DMS79 (cell line): ENCODE results near the gene FAM43B.
"Not testable (repeated sequence)": the region's sequence is repeated elsewhere in the genome, so short reads cannot be mapped to it uniquely, and the experiment has no call there.

Source experiments
- DNase-seq: peaks from one replicate; lab custom pipeline; 2025; lab: John Stamatoyannopoulos, UW

The FAM43B gene, protein sequence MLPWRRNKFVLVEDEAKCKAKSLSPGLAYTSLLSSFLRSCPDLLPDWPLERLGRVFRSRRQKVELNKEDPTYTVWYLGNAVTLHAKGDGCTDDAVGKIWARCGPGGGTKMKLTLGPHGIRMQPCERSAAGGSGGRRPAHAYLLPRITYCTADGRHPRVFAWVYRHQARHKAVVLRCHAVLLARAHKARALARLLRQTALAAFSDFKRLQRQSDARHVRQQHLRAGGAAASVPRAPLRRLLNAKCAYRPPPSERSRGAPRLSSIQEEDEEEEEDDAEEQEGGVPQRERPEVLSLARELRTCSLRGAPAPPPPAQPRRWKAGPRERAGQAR

DNA sequence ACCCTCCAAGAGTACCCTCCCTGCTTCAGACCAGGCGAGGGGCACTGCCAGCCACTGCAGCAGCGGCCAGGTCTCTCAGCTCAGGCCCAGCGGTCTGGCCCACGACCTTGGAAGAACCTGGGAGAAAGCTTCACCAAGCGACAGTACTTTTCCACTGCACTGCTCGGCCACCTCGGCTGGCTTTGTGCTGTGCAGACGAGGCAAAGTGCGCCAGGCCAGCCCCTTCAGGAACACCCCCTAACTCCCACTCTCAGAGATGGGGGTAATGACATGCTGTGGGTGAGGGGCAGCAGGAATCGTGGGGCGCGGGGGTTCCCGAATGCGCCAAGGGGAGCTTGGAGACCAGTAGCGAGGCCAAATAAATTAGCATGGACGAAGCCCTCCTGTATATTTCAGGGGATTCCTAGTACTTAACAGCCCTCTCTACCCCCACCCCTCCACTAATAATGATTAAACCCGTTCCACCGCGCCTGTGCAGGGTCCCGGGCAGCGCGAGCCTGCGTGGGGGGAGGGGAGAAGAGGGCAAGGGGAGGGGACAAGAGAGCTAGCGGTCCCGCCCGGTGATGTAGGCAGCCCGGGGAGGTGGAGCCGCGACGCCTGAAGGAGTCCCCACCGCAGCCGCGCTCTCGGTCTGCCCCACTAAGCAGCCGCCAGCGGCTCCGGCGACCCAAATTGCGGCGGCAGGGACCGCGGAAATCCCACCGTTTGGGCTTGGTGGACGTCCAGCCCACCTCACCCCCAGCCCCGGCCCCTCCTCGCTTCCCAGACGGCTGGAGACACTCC is at the start of gene FAM43B:
FAM43B (plus strand) TSS at position 629 of the 783 bp plus-strand sequence. CDS start 401 bp downstream, outside the sequence.
- peak; percentile 23 for DNase-seq

DNA sequence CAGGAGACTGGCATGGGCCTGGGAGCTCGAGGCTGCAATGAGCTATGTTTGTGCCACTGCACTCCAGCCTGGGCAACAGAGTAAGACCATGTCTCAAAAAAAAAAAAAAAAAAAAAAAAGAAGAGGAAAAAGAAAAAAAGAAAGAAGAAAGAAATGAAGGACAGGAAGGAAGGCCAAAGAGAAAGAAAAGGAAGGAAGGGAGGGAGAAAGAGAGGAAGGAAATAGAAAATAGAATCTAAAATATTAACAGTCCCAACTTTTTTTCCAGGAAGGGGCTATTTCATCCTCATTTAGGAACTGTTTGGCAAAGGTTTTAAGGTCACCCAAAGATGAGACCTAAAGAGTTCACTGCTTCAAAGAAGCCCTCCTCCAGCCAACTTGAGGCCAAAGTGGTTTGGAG is 46.9 kb upstream of the FAM43B start:
- no peak for DNase-seq

DNA sequence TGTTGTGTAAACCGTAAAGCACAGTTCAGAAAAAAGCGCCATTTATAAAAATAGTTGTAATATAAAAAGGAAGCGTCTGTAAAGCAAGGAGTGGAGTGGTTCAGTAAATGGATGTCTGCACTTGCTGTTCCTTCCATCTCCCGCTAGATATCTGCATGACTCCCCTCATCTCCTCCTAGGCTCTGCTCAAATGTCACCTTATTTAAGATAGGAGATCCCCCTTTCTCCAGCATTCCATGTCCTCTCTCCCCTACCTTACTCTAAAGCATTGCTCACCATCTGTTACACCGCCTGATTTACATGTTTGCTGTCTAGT is 45.2 kb upstream of the FAM43B start:
- no peak for DNase-seq

DNA sequence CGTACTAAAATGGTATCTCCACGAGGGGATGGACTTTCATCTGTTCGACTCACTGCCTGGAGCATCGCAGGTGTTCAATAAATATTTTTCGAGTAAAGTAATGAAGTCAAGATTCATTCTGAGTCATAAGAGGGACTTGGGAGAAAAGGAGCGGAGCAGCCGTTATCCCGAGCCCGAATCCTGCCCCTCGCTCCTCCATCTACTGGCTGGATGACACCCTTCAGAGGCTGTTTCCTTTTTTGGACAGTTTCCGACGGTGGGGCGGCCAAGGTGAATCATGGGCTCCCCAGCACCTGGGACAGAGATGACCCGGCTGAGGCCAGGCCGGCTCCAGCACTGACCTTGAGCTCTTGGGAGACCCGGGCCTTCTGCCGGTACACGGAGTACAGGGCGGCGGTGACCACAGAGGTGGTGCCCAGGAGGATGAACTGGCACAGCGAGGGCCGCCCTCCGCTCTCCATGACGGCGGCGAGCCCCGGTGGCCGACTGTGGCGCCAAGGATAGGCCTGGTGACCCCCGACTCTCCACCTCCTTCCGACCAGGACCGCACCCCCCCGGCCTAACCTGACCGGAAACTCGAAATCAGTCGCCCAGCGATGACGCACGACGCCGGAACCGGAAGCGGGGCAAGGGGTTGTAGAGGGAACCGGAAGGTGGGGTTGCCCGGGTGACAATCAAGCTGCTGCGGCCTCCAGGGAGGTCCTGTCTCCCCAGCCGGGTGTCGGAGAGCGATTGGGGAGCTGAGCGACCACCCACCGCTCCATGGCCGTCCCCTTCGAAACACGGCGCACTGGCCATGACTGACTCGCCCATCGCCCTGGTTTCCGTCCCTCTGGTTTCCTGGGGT is 44.6 kb upstream of the FAM43B start, which contains the start of gene MUL1:
MUL1 (minus strand) TSS at position 588 of the 847 bp plus-strand sequence; CDS start at position 461, 127 bp downstream.
- DNase-seq: peak; percentile 92

DNA sequence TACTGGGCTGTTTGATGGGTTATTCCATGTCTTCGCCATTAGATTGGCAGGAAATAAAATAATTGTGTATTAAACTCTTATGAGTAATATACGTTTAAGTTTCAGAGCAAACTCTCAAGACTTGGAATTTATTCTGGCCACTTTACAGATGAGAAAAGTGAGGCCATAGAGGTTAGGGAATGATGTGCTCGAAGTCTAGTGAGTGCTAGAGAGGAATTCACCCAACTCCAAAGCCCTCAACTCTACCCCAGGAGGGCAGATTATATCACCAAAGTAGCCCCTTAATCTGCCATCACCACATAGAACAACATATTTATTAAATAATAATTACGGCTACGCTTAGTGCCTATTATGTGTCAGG is 44.0 kb upstream of the FAM43B start:
- DNase-seq: no peak

DNA sequence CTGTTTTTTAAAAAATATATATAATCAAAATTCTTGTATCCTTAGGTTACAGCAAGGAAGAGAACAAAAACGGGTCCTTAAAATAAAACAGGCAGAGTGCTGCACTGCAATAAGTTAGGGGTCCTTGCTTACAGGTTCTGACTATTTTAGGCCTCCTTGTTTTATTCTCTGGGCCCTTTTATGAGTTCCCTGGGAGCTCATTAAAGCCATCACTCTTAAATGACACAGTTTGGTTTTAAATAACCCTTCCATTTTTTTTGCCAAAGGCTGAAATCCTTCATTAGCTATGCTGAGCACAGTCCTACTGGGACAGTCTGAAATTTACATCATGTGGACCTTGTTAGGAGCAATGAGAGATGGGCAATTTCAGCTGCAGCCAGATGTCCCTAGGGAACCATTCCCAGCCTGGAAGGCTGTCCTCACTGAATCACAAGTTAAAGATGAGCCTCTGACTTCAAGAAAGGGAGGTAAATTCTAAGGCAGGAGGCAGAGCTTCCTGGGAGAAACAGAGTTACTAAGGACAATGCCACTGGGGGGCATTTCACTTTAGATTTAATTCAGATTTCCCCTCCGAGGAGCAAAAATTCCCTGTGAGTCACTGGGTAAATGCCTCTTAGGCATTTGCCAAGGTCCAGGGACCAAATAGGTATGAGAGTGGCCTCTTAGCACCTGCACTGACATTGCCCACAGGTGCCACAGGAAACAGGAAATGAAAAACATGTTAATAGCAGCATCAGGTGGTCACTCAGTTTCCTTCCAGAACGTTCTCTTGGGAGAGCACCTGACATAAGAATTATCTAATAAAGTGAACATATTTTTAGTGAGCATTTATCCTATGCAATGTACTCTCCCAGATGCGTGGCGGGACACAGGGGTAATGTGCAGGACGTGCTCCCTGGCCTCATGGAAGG is 40.6 kb upstream of the FAM43B start:
- DNase-seq: no peak

DNA sequence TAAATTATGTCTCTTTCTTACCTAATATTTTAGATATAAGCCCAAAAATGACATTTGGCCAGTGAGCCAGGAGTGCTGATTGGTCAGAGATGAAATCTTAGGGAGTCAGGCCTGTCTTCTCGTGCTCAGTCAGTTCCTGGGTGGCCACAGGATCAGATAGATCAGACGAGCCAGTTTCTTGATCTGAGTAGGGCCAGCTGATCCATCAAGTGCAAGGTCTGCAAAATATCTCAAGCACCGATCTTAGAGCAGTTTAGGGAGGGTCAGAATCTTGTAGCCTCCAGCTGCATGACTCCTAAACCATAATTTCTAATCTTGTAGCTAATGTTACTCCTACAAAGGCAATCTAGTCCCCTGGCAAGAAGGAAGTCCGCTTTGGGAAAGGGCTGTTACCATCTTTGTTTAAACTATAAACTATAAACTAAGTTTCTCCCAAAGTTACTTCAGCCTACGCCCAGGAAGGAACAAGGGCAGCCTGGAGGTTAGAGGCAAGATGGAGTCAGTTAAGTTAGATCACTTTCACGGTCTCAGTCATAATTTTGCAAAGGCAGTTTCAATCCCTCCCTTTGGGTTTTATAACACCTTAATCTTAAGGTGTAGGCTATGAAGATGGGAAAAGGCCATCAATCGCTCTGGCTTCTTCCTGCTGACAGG is 32.6 kb upstream of the FAM43B start:
- DNase-seq: not testable (repeated sequence)

DNA sequence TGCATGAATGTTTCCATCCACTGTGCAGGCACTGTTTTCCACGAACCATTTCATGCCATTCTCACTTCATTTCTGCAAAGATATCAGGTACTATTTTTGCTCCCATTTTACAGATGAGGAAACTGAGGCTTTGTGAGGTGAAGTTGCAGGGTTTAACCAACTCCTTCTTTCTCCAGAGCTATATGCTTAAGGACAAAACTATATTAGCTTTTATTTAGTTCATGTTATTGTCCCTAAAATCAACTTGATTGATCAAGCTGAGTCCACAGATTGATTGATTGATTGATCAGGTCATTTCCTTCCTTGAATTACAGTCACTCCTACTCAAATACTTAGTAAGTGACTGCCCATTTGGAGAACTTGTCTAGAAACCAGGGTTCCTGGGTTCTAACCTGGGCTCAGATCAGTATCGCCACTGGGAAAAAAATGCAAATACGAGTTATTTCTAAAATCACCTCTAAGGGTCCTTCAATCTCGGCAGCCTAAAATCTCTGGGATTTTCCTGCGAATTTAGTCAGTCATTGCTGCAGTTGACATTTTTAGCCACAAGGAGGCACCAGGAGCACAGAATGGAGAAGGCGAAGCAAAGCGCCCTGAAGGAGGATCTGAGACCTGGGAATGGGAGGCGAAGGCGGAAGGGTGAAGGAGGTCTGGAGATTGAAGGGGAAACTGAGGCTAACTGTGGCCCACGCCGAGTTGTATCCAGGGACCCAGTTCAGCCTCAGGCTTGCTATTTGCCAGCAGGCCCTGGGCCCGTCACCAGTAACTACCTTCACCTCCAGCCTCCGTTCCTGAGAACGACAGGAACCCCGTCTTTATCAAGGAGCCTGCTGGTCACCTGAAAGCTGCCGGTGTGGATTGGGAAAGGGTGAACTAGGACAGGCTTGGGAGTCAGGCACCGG is 30.2 kb upstream of the FAM43B start:
- DNase-seq: peak; percentile 69

DNA sequence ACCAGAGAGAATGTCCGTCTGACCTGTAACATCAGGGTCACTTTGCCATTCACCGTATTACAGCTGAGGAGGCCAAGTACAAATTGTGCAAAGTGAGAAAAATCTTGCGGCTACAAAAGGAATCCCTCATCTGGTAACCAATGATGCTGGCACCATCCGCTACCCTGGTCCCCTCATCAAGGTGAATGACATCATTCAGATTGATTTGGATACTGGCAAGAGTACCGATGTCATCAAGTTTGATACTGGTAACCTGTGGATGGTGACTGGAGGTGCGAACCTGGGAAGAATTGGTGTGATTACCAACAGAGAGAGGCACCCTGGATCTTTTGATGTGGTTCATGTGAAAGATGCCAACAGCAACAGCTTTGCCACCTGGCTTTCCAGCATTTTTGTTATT is 26.1 kb upstream of the FAM43B start:
- DNase-seq: no peak

DNA sequence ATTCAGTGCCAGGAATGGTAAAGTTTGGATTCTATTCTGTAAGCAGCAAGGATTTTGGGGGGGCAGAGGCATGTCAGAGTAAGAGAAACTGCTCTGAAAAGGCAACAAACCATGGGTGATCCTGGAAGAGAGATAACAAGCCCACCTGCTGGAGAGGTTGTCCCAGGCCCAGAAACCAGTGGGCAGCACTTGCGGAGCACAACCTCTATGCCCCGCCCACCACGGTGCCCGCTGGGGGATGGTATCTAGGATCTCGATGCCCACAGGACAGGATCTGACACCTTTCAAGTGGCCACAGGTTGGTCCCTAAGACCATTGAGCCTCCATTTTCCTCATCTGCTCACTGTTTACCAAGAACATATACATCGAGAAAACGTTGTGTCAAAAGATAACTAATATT is 24.2 kb upstream of the FAM43B start:
- no peak for DNase-seq

DNA sequence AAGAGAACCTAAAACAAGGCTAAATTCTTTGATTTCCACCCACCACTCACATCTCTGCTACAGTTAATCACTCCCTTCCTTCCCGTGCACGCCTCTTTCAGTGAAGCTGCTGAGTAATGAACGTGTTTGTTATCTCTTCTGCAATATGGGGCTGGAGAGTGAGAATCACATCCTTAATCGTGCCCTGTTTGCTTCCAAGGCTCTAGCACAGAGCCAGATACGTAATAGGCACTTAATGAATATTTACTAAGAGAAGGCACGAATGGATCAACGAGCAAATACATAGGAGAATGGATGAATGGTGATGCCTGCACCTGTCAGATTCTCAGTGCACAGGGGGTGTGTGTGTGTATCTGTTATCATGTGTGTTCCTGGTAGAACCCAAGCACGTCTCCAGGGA is 22.1 kb upstream of the FAM43B start:
- DNase-seq: no peak

DNA sequence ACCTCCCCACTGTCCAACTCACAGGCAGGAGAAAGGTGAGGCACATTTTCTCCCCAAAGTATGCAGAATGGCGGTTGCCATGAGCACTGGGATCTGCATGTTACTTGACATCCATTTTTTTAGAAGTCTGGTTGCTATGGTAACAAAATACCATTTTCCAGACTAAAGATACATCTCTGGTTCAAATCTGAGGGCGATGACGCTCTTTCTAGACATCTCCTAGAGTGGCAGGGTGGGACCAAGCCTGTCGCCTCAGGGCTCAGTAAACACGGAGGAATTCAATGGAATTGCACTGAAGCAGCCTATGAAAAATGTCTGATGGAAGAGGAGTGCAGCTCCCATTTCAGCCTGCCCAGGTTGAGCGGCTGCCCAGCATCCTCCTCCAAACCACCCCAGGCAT is 21.5 kb upstream of the FAM43B start:
- no peak for DNase-seq

DNA sequence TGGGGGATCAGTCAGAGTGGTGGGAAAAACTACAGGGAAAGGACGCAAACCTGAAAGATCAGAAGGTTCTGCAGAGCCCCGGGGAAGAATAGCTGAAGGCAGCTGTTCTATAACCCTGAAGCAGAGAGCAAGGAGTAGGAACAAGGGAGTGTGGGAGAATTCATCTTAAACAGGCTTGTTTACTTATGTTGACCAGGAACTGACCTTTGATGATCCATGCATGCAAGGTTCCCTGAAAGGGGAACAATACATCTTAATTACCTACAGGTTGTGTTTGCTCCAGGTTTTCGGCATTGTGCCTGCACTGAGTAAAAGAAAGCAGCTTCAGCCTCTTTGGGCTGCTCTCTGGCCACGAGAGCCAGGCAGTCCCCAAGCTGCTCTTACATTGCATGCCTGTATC is 18.7 kb upstream of the FAM43B start:
- no peak for DNase-seq

DNA sequence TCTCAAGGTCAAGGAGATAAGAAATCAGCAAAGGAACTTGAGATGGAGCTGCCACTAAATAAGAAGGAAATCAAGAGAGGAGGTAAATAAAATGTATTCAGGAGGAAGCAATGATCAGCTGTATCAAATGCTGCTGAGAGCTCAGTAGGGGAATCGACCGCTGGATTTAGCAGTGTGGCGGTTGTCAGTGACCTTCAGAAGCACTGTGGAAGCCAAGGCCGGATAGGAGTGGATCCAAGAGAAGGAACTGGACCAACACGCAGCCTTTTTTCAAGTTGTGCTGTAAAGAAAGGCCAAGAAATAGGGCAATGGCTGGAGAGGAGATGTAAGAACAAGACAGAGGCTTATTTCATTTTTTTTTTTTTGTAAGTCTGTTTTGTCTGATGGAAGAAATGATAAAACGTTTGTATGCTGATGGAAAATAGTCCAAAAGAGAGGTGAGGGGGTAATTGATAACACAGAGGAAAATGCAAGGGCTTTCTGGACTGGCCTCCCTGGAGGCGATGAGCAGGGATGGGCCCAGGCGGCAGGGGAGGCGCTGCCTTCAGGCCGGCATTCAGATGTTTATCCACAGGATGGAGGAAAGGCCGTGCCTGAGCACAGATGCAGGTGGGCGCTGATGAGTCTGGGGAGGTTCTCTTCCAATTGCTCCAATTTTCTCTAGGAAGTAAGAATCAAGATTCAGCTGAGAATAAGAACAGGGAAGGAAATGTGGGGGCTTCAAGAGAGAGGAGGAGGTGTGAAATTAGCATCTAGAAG is 17.5 kb upstream of the FAM43B start:
- no peak for DNase-seq

DNA sequence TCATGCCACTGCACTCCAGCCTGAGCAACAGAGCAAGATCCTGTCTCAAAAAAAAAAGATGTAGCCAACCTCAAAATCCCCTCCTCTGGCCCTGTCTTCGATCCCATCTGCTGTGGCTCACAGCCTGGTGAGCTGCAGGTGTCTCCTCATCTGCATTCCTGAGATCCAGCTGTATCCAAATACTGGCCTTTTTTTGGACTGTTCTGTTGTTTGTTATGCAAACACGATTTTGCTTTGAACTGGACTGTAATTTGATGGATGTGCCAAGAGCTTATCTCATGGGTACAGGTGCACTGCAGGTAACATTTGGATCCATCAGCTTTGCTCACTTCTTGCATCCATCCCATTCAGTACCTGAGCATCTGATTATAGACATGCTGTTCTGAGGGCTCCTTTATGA is 14.1 kb upstream of the FAM43B start:
- no peak for DNase-seq

DNA sequence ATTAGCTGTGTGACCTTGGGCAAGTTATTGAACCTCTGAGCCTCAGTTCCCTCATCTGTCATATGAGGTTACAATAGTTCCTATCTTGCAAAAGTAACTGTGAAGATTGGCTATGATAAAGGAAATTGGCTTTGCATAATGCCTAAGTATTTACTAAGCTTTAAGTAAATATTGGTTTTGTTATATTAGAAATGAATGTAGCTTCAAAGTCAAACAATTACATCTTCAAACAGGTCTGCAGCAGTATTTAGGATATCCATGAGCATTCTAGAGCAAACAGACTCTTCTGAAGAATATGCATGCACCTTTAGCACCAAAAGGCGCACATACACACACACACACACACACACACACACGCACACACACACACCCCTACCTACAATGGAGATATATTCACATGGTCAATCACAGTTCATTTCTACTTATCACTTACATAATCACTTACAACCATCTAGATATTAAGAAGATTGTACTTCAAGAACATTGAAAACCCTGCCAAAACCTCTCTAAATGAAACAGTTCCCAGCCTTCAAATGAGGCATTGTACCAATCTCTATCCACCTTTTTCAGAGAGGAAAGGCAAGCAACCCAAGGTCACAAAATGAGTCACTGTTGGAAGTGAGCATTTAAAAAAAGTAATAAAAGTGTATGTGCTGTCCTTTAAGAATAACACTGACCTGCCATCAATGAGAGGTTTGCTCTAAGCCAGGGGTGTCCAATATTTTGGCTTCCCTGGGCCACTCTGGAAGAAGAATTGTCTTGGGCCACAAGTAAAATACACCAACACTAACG is 13.4 kb upstream of the FAM43B start:
- no peak for DNase-seq

DNA sequence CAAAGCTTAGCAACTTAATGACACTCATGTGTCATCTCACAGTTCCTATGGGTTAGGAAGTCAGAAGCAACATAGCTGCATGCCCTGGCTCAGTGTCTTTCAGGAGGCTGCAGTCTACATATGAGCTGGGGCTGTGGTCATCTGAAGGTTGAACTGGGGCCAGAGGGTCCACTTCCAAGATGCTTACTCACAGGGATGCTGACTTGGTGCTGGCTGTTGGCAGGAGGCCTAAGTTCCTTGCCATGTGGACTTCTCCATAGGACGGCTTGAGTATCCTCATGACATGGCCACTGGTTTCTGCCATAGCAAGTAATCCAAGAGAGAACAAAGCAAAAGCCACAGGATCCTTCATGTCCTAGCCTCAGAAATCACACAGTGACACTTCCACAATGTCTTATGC is 12.1 kb upstream of the FAM43B start:
- DNase-seq: no peak

DNA sequence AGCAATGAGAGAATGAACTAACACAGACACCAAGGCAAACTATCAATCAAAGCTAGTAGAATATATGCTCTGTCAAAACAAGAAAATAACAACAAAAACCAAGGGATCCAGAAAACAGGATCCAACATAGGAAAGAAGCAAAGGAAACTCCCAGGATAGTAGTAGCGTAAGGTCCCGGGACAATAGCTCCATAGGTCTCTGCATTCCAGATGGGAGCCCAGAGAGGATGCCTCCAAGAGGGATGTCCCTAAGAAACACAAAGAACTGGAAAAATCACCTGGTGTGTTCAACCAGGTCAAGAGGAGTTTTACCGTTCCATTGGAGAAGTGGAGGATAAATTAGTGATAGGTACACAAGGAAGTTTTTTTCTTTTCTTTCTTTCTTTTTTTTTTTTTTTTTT is 5.7 kb upstream of the FAM43B start:
- no peak for DNase-seq
